PFSK-1 (cell line): Measurements from ENCODE around the gene NDUFC2.

Experiments used
- FOXP2 ChIP-seq: optimal IDR thresholded peaks from 2 replicates; pipeline ENCODE3; 2011; ENCODE audit warnings: borderline replicate concordance, control low read depth, inconsistent platforms; ENCODE audit not compliant: insufficient read depth; ENCODE audit errors: extremely low read length, extremely low read depth
- POLR2AphosphoS5 ChIP-seq: IDR thresholded peaks from 2 replicates; pipeline ENCODE4 v1.6.1; 2012; ENCODE audit warnings: low read depth, mild to moderate bottlenecking, control low read depth, low read length, moderate library complexity
- REST ChIP-seq, 2 experiments: IDR thresholded peaks; 2 replicates each; pipeline versions ENCODE4 v1.6.1 to v1.8.0; 2011 to 2012; ENCODE audit warnings: low read depth in 2 of 2, low read length in 2 of 2, control low read depth in 1 of 2, inconsistent platforms in 1 of 2, mild to moderate bottlenecking in 1 of 2, moderate library complexity in 1 of 2; ENCODE audit not compliant: insufficient read depth in 1 of 2
- SIN3A ChIP-seq: IDR thresholded peaks from 2 replicates; pipeline ENCODE4 v1.6.1; 2012; ENCODE audit warnings: mild to moderate bottlenecking, low read length, moderate library complexity, borderline replicate concordance; ENCODE audit not compliant: insufficient read depth

- no peak for TF ChIP-seq POLR2AphosphoS5
- no peak for TF ChIP-seq FOXP2
- TF ChIP-seq SIN3A = no peak
- no peak for TF ChIP-seq REST (IDR thresholded peaks at IDR 0.05; ENCODE audit: insufficient read depth in 1 of 2, low read depth in 2 of 2, low read length in 2 of 2)
Observed at GRCh38 chr11:78094250-78094649, 14.6 kb upstream of the NDUFC2 start.
